ENCODE results near the gene MOAP1.
A peak's percentile ranks its signal among the peaks of the same experiment; 100 is the strongest.
"Not testable (repeated sequence)": the region's sequence is repeated elsewhere in the genome, so short reads cannot be mapped to it uniquely, and the experiment has no call there.

The MOAP1 gene

DNA sequence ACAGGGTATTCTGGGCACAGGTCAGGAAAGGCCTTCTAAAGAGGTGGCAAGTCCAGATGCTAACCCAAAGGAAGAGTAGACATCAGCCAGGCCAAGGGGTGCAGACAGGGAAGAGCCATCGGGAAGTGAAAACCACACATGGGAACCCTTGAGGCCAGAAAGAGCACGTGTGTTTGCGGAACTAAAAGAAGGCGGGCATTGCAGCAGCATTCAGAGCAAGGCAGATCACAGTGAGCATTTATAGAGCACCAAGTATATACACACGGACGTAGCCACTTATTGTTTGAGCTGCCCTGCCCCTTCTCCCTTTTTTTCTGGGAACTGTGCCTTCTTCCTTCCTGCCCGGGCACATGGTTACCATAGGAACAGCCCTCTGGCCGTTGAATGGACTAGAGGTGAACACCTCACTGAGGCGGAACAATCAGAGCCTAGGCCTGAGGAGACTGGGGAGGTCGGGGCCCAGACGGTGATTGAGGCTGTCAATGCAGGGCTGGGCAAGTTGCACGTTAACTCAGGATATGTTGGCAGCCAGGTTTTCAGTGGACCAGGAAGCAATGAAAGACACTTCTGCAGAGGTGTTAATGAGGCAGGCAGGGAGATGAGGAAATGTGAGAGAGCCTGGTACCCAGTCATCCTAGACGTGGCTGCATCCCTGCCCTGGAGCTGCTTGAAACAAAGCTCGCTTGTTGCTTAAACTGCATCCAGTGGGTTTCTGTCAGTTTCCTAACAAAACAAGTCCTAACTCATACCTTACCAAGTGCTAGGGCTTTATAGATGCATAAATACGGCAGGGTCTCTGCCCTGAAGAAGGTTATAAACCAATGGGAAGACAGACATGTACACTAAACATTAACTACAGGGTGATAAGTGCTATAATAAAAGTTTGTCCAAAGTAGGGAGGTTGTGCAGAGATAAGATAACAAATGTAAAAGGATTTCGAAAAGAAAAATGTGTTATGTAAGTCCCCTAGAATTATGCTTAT is 34.2 kb downstream of the MOAP1 start:
- H3K27me3 ChIP-seq (ENCODE audit: control insufficient read depth in 2 of 2, insufficient read depth in 2 of 2, low read length in 2 of 2) = no peaks in the 10 kb centered on the region
- H3K9me3 ChIP-seq (ENCODE audit: control insufficient read depth in 2 of 2, low read length in 2 of 2) = no peaks in the 10 kb centered on the region
- peak overlapping the region; percentile 50 to 52 for H3K27ac ChIP-seq (ENCODE audit: low read depth in 2 of 2, low read length in 2 of 2)
- H3K4me3 ChIP-seq (ENCODE audit: low read length in 2 of 2) = peak overlapping the region; percentile 40 to 44
- H3K36me3 ChIP-seq (ENCODE audit: control insufficient read depth in 2 of 2, insufficient read depth in 2 of 2, low read length in 2 of 2) = no peaks in the 10 kb centered on the region
- H3K4me1 ChIP-seq (ENCODE audit: control insufficient read depth in 2 of 2, insufficient read depth in 2 of 2, low read length in 2 of 2) = peaks cover 0 to 9% of the 10 kb centered on the region in 2 donors
- H3K9ac ChIP-seq (ENCODE audit: low read depth in 1 of 2, low read length in 2 of 2) = no peak overlapping the region

DNA sequence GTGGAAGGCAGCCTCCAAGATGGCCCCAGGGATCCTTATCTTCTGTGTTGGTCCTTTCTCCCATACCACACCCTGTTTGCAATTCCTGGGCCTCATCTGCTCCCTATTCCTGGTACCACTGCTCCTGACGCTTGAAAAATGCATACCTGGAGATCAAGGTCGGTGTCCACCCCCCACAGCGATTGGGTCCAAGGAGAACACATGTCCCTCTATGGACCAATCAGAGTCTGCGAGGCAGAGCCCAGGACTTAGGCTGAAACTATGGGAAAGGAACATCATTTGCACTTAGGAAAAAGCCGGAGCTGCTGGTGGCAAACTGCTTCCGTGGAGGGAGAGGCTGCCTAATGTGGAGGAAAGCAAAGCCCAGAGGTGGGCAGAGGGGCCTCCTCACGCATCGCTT is 35.7 kb downstream of the MOAP1 start:
- no peaks in the 10 kb centered on the region for H3K27me3 ChIP-seq (ENCODE audit: control insufficient read depth in 2 of 2, insufficient read depth in 2 of 2, low read length in 2 of 2)
- H3K9me3 ChIP-seq (ENCODE audit: control insufficient read depth in 2 of 2, low read length in 2 of 2) = no peaks in the 10 kb centered on the region
- H3K4me1 ChIP-seq (ENCODE audit: control insufficient read depth in 2 of 2, insufficient read depth in 2 of 2, low read length in 2 of 2) = peaks cover 0 to 9% of the 10 kb centered on the region in 2 donors
- no peak overlapping the region for H3K4me3 ChIP-seq (ENCODE audit: low read length in 2 of 2)
- H3K27ac ChIP-seq (ENCODE audit: low read depth in 2 of 2, low read length in 2 of 2) = no peak overlapping the region
- no peak overlapping the region for H3K9ac ChIP-seq (ENCODE audit: low read depth in 1 of 2, low read length in 2 of 2)
- H3K36me3 ChIP-seq (ENCODE audit: control insufficient read depth in 2 of 2, insufficient read depth in 2 of 2, low read length in 2 of 2) = no peaks in the 10 kb centered on the region

DNA sequence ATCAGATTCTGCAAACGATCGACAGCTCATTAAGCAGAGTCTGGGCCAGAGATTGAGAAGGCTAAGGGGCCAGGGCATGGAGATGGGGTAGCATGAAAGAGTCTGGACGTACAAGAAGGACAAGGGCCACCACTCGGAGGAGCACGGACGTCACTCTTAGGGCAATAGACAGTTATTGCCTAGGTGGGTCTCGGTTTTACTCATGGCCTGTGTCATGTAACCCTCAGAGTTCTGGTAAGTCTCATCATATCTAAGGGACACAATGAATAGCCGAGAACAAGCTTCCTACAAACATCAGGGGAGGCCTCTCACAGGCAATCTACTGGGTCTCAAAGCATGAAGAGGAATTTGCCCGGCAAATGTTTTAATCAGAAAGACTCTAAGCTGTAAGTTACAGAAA is 38.6 kb downstream of the MOAP1 start:
- no peak overlapping the region for H3K9ac ChIP-seq (ENCODE audit: low read depth in 1 of 2, low read length in 2 of 2)
- H3K4me1 ChIP-seq (ENCODE audit: control insufficient read depth in 2 of 2, insufficient read depth in 2 of 2, low read length in 2 of 2) = peaks cover 0 to 6% of the 10 kb centered on the region in 2 donors
- H3K27ac ChIP-seq (ENCODE audit: low read depth in 2 of 2, low read length in 2 of 2) = no peak overlapping the region

DNA sequence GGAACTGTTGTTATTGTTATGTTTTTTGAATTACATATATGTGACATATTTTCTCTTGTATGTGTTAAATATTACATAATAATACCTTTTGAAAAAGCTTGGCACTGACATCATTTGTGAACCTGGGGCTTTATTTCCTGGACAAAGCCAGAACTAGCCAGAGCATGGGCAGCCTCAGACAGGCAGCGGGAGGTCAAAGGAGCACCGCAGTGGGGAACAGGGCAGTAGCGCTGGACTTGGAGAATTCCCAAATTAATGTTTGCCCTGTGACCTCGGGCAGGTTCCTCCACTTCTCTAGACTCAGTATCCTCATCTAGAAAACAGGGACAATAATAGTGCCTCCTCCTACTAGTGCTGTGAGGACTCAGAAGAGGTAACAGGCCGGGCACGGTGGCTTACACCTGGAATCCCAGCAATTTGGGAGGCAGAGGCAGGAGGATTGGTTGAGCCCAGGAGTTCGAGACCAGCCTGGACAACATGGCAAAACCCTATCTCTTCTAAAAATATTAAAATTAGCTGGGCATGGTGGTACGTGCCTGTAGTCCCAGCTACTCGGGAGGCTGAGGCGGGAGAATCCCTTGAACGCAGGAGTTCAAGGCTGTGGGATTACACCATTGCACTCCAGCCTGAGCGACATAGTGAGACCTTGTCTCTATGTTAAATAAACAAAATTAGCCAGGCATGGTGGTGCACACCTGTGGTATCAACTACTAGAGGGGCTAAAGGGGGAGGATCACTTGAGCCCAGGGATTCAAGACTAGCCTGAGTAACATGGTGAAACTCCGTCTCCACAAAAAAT is 41.6 kb downstream of the MOAP1 start:
- H3K4me3 ChIP-seq (ENCODE audit: low read length in 2 of 2) = no peak overlapping the region
- no peak overlapping the region for H3K27ac ChIP-seq (ENCODE audit: low read depth in 2 of 2, low read length in 2 of 2)
- H3K4me1 ChIP-seq (ENCODE audit: control insufficient read depth in 2 of 2, insufficient read depth in 2 of 2, low read length in 2 of 2) = peaks cover 3% of the 10 kb centered on the region in 2 donors
- no peaks in the 10 kb centered on the region for H3K36me3 ChIP-seq (ENCODE audit: control insufficient read depth in 2 of 2, insufficient read depth in 2 of 2, low read length in 2 of 2)
- no peaks in the 10 kb centered on the region for H3K9me3 ChIP-seq (ENCODE audit: control insufficient read depth in 2 of 2, low read length in 2 of 2)
- no peak overlapping the region for H3K9ac ChIP-seq (ENCODE audit: low read depth in 1 of 2, low read length in 2 of 2)
- no peaks in the 10 kb centered on the region for H3K27me3 ChIP-seq (ENCODE audit: control insufficient read depth in 2 of 2, insufficient read depth in 2 of 2, low read length in 2 of 2)

More for the DNA sequence above, 38.6 kb downstream of the MOAP1 start:
- Histone ChIP-seq H3K36me3 (ENCODE audit: control insufficient read depth in 2 of 2, insufficient read depth in 2 of 2, low read length in 2 of 2) (no peaks in the 10 kb centered on the region), H3K4me3 (ENCODE audit: low read length in 2 of 2) (no peak overlapping the region), H3K27me3 (ENCODE audit: control insufficient read depth in 2 of 2, insufficient read depth in 2 of 2, low read length in 2 of 2) (no peaks in the 10 kb centered on the region), H3K9me3 (ENCODE audit: control insufficient read depth in 2 of 2, low read length in 2 of 2) (no peaks in the 10 kb centered on the region)

DNA sequence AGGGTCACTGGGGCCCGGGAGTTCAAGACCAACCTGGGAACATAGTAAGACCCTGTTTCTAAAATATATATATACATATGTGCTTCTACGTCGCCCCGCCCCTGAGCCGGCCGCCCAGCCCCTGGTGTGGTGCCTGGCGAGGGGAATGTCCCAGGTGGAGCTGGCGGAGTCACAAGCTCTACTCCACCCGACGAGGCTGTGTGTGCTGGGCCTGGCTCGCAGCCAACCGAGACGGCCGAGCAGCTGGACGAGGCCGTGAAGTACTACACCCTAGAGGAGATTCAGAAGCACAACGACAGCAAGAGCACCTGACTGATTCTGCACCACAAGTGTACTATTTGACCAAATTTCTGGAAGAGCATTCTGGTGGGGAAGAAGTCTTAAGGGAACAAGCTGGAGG is 46.8 kb downstream of the MOAP1 start:
- Histone ChIP-seq H3K9me3 (ENCODE audit: control insufficient read depth in 2 of 2, low read length in 2 of 2) (no peaks in the 10 kb centered on the region), H3K9ac (ENCODE audit: low read depth in 1 of 2, low read length in 2 of 2) (peak overlapping the region in 1 of 2 donors; percentile 44), H3K27ac (ENCODE audit: low read depth in 2 of 2, low read length in 2 of 2) (no peak overlapping the region), H3K4me1 (ENCODE audit: control insufficient read depth in 2 of 2, insufficient read depth in 2 of 2, low read length in 2 of 2) (peaks cover 8% of the 10 kb centered on the region in 2 donors), H3K36me3 (ENCODE audit: control insufficient read depth in 2 of 2, insufficient read depth in 2 of 2, low read length in 2 of 2) (no peaks in the 10 kb centered on the region), H3K27me3 (ENCODE audit: control insufficient read depth in 2 of 2, insufficient read depth in 2 of 2, low read length in 2 of 2) (no peaks in the 10 kb centered on the region), H3K4me3 (ENCODE audit: low read length in 2 of 2) (no peak overlapping the region)

DNA sequence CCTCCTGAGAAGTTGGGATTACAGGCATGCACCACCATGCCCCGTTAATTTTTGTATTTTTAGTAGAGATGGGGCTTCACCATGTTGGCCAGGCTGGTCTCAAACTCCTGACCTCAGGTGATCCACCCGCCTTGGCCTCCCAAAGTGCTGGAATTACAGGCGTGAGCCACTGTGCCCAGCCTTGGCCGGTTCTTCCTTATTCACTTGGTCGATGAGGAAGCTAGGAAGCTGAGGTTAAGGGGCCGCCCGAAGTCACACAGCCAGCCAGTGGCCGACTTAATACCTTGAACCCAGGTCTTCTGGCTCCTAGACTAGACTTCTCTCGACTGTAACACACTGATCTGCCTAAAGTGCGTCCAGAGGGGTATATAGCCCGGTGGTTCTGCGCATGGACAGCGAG is 48.2 kb downstream of the MOAP1 start:
- H3K9me3 ChIP-seq (ENCODE audit: control insufficient read depth in 2 of 2, low read length in 2 of 2); H3K27me3 ChIP-seq (ENCODE audit: control insufficient read depth in 2 of 2, insufficient read depth in 2 of 2, low read length in 2 of 2); H3K4me3 ChIP-seq (ENCODE audit: low read length in 2 of 2); H3K36me3 ChIP-seq (ENCODE audit: control insufficient read depth in 2 of 2, insufficient read depth in 2 of 2, low read length in 2 of 2); H3K9ac ChIP-seq (ENCODE audit: low read depth in 1 of 2, low read length in 2 of 2); H3K27ac ChIP-seq (ENCODE audit: low read depth in 2 of 2, low read length in 2 of 2): not testable (repeated sequence)
- H3K4me1 ChIP-seq (ENCODE audit: control insufficient read depth in 2 of 2, insufficient read depth in 2 of 2, low read length in 2 of 2) = peaks cover 8 to 12% of the 10 kb centered on the region in 2 donors

DNA sequence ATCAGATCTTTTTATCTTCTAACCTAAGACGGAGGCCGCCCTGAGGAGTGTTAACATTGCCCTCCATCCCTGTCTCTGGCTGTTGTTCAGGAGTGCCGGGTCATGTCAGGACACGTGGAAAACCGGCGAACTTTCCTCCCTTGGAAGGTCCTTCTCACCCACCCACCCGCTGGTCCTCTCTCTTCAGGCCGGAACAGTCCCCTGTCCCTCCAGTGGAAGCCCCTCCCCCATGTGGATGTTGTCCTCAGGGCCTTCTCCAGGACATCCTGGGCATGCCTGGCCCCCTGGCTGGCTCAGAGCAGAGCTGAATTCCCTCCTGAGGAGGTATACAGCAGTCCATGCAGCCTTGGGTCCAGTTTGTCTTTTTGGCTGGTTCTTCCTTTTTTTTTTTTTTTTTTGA is 48.7 kb downstream of the MOAP1 start:
- Histone ChIP-seq H3K27me3 (ENCODE audit: control insufficient read depth in 2 of 2, insufficient read depth in 2 of 2, low read length in 2 of 2) (no peaks in the 10 kb centered on the region), H3K4me1 (ENCODE audit: control insufficient read depth in 2 of 2, insufficient read depth in 2 of 2, low read length in 2 of 2) (peaks cover 8 to 12% of the 10 kb centered on the region in 2 donors), H3K27ac (ENCODE audit: low read depth in 2 of 2, low read length in 2 of 2) (no peak overlapping the region), H3K36me3 (ENCODE audit: control insufficient read depth in 2 of 2, insufficient read depth in 2 of 2, low read length in 2 of 2) (no peaks in the 10 kb centered on the region), H3K9ac (ENCODE audit: low read depth in 1 of 2, low read length in 2 of 2) (peak overlapping the region in 1 of 2 donors; percentile 20), H3K9me3 (ENCODE audit: control insufficient read depth in 2 of 2, low read length in 2 of 2) (no peaks in the 10 kb centered on the region), H3K4me3 (ENCODE audit: low read length in 2 of 2) (no peak overlapping the region)

DNA sequence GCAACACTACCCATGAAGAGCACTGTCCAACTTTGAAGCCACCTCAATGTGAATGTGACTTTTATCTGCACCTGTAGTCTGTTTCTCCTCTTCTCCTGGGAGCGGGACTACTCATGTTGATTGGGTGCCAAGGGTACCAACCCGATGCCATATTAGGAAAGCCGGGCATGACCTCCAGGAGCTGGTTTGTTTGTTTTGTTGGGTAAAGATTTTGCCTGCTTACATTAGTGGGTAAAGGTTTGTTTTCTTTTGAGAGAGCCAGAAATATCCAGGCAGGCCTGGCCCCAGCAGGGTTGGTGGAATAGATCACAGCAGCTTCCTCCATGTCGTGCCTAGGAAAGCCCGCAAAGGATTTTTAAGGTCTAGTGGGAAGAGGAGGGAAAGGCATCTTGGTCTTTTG is 49.3 kb downstream of the MOAP1 start:
- peaks cover 8 to 12% of the 10 kb centered on the region in 2 donors for H3K4me1 ChIP-seq (ENCODE audit: control insufficient read depth in 2 of 2, insufficient read depth in 2 of 2, low read length in 2 of 2)
- H3K36me3 ChIP-seq (ENCODE audit: control insufficient read depth in 2 of 2, insufficient read depth in 2 of 2, low read length in 2 of 2) = no peaks in the 10 kb centered on the region
- H3K9me3 ChIP-seq (ENCODE audit: control insufficient read depth in 2 of 2, low read length in 2 of 2) = no peaks in the 10 kb centered on the region
- H3K27ac ChIP-seq (ENCODE audit: low read depth in 2 of 2, low read length in 2 of 2) = no peak overlapping the region
- H3K9ac ChIP-seq (ENCODE audit: low read depth in 1 of 2, low read length in 2 of 2) = no peak overlapping the region
- no peaks in the 10 kb centered on the region for H3K27me3 ChIP-seq (ENCODE audit: control insufficient read depth in 2 of 2, insufficient read depth in 2 of 2, low read length in 2 of 2)
- no peak overlapping the region for H3K4me3 ChIP-seq (ENCODE audit: low read length in 2 of 2)

DNA sequence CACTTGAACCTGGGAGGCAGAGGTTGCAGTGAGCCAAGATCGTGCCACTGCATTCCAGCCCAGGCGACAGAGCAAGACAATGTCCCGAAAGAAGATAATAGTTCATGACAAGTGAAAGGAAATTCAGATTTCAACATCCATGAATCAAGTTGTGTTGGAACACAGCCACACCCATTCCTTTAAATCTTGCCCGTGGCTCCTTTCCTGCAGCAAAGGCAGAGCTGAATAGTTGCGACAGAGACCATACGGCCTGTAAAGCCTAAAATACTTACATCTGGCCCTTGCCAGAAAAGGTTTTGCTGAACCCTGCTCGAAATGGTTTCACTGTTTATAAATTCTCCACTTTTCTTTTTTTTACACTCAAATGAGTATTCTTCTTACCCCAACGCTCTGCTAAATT is 51.2 kb downstream of the MOAP1 start:
- no peaks in the 10 kb centered on the region for H3K9me3 ChIP-seq (ENCODE audit: control insufficient read depth in 2 of 2, low read length in 2 of 2)
- peaks cover 8 to 12% of the 10 kb centered on the region in 2 donors for H3K4me1 ChIP-seq (ENCODE audit: control insufficient read depth in 2 of 2, insufficient read depth in 2 of 2, low read length in 2 of 2)
- H3K36me3 ChIP-seq (ENCODE audit: control insufficient read depth in 2 of 2, insufficient read depth in 2 of 2, low read length in 2 of 2) = no peaks in the 10 kb centered on the region
- no peak overlapping the region for H3K27ac ChIP-seq (ENCODE audit: low read depth in 2 of 2, low read length in 2 of 2)
- no peaks in the 10 kb centered on the region for H3K27me3 ChIP-seq (ENCODE audit: control insufficient read depth in 2 of 2, insufficient read depth in 2 of 2, low read length in 2 of 2)
- no peak overlapping the region for H3K4me3 ChIP-seq (ENCODE audit: low read length in 2 of 2)
- H3K9ac ChIP-seq (ENCODE audit: low read depth in 1 of 2, low read length in 2 of 2) = no peak overlapping the region

DNA sequence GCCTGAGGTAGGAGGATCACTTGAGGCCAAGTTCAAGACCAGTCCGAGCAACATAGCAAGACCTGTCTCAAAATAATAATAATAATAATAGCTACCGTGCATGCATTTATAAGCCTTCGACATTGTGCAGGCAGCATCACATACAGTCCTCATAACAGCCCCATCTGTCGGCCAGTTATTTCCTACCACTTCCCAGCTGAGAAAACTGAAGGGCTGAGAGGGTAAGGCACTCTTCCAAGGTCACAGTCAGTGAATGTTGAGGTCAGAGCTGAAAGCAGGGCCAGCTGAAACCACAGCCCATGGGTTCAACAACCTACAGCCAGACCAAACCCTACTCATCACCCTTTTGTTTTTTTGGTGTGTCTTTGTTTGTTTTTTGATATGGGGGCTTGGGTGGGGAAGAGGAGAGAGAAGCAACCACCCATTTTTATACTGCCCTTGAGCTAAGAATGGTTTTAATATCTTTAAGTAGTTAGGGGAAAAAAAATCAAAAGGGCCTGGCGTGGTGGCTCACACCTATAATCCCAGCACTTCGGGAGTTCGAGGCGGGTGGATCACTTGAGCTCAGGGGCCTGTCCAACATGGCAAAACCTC is 52.1 kb downstream of the MOAP1 start:
- Histone ChIP-seq H3K4me1 (ENCODE audit: control insufficient read depth in 2 of 2, insufficient read depth in 2 of 2, low read length in 2 of 2) (peaks cover 6 to 7% of the 10 kb centered on the region in 2 donors), H3K27ac (ENCODE audit: low read depth in 2 of 2, low read length in 2 of 2) (no peak overlapping the region), H3K9ac (ENCODE audit: low read depth in 1 of 2, low read length in 2 of 2) (no peak overlapping the region), H3K27me3 (ENCODE audit: control insufficient read depth in 2 of 2, insufficient read depth in 2 of 2, low read length in 2 of 2) (no peaks in the 10 kb centered on the region), H3K4me3 (ENCODE audit: low read length in 2 of 2) (no peak overlapping the region), H3K36me3 (ENCODE audit: control insufficient read depth in 2 of 2, insufficient read depth in 2 of 2, low read length in 2 of 2) (no peaks in the 10 kb centered on the region), H3K9me3 (ENCODE audit: control insufficient read depth in 2 of 2, low read length in 2 of 2) (no peaks in the 10 kb centered on the region)
